Osteoblast (primary cell): ENCODE data around the gene RNF222. TPM values are rescaled to one million over a fixed set of nuclear protein-coding genes. Genes with fewer than 3 reads are reported as not detected.
"Not testable (repeated sequence)": the region's sequence is repeated elsewhere in the genome, so short reads cannot be mapped to it uniquely, and the experiment has no call there.

Experiments
- DNase-seq: peaks from one replicate; pipeline ENCODE4 v3.0.0; 2011; ENCODE audit warnings: low spot score, mixed read lengths; ENCODE audit not compliant: insufficient read length; ENCODE audit errors: missing footprints
- H2AFZ ChIP-seq: 2 replicates; pipeline ENCODE4 v1.6.0; 2011; ENCODE audit warnings: mild to moderate bottlenecking, low read length
- H3K27ac ChIP-seq: 2 replicates; pipeline ENCODE4 v1.5.1; 2011; ENCODE audit warnings: mild to moderate bottlenecking, low read depth, low read length, moderate library complexity
- H3K27me3 ChIP-seq: 2 replicates; pipeline ENCODE4 v1.6.0; 2012; ENCODE audit warnings: mild to moderate bottlenecking, control low read depth, inconsistent platforms, low read length, moderate library complexity; ENCODE audit not compliant: insufficient read depth
- H3K36me3 ChIP-seq: 2 replicates; pipeline ENCODE4 v1.5.1; 2011; ENCODE audit warnings: mild to moderate bottlenecking, low read length, control low read depth, moderate library complexity; ENCODE audit not compliant: insufficient read depth
- H3K4me1 ChIP-seq: 2 replicates; pipeline ENCODE4 v1.5.1; 2011; ENCODE audit warnings: mild to moderate bottlenecking, low read length, control low read depth, moderate library complexity; ENCODE audit not compliant: insufficient read depth
- H3K4me2 ChIP-seq: 2 replicates; pipeline ENCODE4 v1.6.0; 2011; ENCODE audit warnings: mild to moderate bottlenecking, low read length; ENCODE audit not compliant: insufficient read depth
- H3K4me3 ChIP-seq: fragments of 200-600 bp; sonication (generic); 3 replicates; pipeline ENCODE4 v1.5.1; 2012; ENCODE audit warnings: mild to moderate bottlenecking, low read length, inconsistent platforms; ENCODE audit not compliant: insufficient read depth
- H3K79me2 ChIP-seq: 2 replicates; pipeline ENCODE4 v1.6.0; 2012; ENCODE audit warnings: mild to moderate bottlenecking, low read length, control low read depth, inconsistent platforms; ENCODE audit not compliant: insufficient read depth
- H3K9me3 ChIP-seq: 2 replicates; pipeline ENCODE4 v1.5.1; 2011; ENCODE audit warnings: low read depth, low read length, control low read depth
- H4K20me1 ChIP-seq: 2 replicates; pipeline ENCODE4 v1.6.0; 2012; ENCODE audit warnings: mild to moderate bottlenecking, low read length, control low read depth; ENCODE audit not compliant: insufficient read depth
- CTCF ChIP-seq: IDR thresholded peaks from 2 replicates; pipeline ENCODE4 v1.5.1; 2011; ENCODE audit warnings: mild to moderate bottlenecking, low read depth, low read length, moderate library complexity; ENCODE audit errors: extremely low read depth
- total RNA-seq: library from RNA; depleted of rRNA; stranded (reverse); fragments of >200 nt; gene quantifications from 2 replicates; pipeline ENCODE4 v1.2.3, GENCODE V29; 2012

RNF222 gene
- total RNA-seq, 1 donor: not detected

GRCh38 chr17:8377422-8377821 is 20.2 kb downstream of the RNF222 start:
- H2AFZ ChIP-seq: no peak overlapping the region
- no peak overlapping the region for H3K27ac ChIP-seq
- H3K79me2 ChIP-seq: peaks cover 42% of the 10 kb centered on the region
- no peak for TF ChIP-seq CTCF
- H3K4me3 ChIP-seq: no peak overlapping the region
- no peak for DNase-seq
- peaks cover 51% of the 10 kb centered on the region for H3K36me3 ChIP-seq
- H3K27me3 ChIP-seq: no peaks in the 10 kb centered on the region
- H3K4me2 ChIP-seq: no peak overlapping the region
- H3K4me1 ChIP-seq: peaks cover 30% of the 10 kb centered on the region
- peaks cover 30% of the 10 kb centered on the region for H4K20me1 ChIP-seq
- no peaks in the 10 kb centered on the region for H3K9me3 ChIP-seq

GRCh38 chr17:8376271-8377067 is 21.2 kb downstream of the RNF222 start, which contains the start of gene KRABD2:
KRABD2 (minus strand) TSS chr17:8376704.
- peak within 1 kb of the TSS; percentile 85 for H3K4me3 ChIP-seq
- H3K27me3 ChIP-seq: no peaks in the 10 kb centered on the region
- H3K27ac ChIP-seq: peak within 1 kb of the TSS; percentile 63
- no peaks in the 10 kb centered on the region for H3K9me3 ChIP-seq
- peaks cover 32% of the 10 kb centered on the region for H3K79me2 ChIP-seq
- H2AFZ ChIP-seq: peak within 1 kb of the TSS; percentile 69
- peak; percentile 56 for TF ChIP-seq CTCF
- H3K4me2 ChIP-seq: peak within 1 kb of the TSS; percentile 94
- H3K36me3 ChIP-seq: peaks cover 47% of the 10 kb centered on the region
- peak; percentile 99 for DNase-seq
- peaks cover 23% of the 10 kb centered on the region for H4K20me1 ChIP-seq
- H3K4me1 ChIP-seq: peaks cover 23% of the 10 kb centered on the region

GRCh38 chr17:8375738-8376259 is 21.8 kb downstream of the RNF222 start:
- Histone ChIP-seq H3K27ac (peak overlapping the region; percentile 63), H3K36me3 (peaks cover 40% of the 10 kb centered on the region), H4K20me1 (peaks cover 17% of the 10 kb centered on the region), H3K4me1 (peaks cover 17% of the 10 kb centered on the region), H3K9me3 (no peaks in the 10 kb centered on the region), H3K79me2 (peaks cover 25% of the 10 kb centered on the region), H3K4me2 (peak overlapping the region; percentile 94), H2AFZ (peak overlapping the region; percentile 69), H3K27me3 (no peaks in the 10 kb centered on the region), H3K4me3 (peak overlapping the region; percentile 85)
- peak; percentile 88 for DNase-seq
- no peak for TF ChIP-seq CTCF

GRCh38 chr17:8373856-8374255 is 23.8 kb downstream of the RNF222 start:
- Histone ChIP-seq H3K4me1 (peaks cover 10% of the 10 kb centered on the region), H3K36me3 (peaks cover 37% of the 10 kb centered on the region)
- not testable (repeated sequence) for H4K20me1 ChIP-seq, H2AFZ ChIP-seq, DNase-seq, H3K9me3 ChIP-seq, H3K4me2 ChIP-seq, H3K4me3 ChIP-seq, H3K27ac ChIP-seq, H3K79me2 ChIP-seq, H3K27me3 ChIP-seq
